GM18951 (cell line): ENCODE measurements around the gene SLCO2A1.

ENCODE experiments used
- POLR2A ChIP-seq: IDR thresholded peaks from 4 replicates; pipeline ENCODE4 v1.6.1; 2011; ENCODE audit warnings: mild to moderate bottlenecking; ENCODE audit not compliant: insufficient read length, insufficient read depth; ENCODE audit errors: extremely low read depth
- in situ Hi-C: fragments of 300-500 bp; cut with MboI; formaldehyde crosslinking; loops from one replicate; pipeline ENCODE4 v1.12.0; 2022; ENCODE audit warnings: low sequenced_read_pairs, mixed read lengths, inconsistent platforms; ENCODE audit not compliant: unreplicated experiment

SLCO2A1 gene

DNA sequence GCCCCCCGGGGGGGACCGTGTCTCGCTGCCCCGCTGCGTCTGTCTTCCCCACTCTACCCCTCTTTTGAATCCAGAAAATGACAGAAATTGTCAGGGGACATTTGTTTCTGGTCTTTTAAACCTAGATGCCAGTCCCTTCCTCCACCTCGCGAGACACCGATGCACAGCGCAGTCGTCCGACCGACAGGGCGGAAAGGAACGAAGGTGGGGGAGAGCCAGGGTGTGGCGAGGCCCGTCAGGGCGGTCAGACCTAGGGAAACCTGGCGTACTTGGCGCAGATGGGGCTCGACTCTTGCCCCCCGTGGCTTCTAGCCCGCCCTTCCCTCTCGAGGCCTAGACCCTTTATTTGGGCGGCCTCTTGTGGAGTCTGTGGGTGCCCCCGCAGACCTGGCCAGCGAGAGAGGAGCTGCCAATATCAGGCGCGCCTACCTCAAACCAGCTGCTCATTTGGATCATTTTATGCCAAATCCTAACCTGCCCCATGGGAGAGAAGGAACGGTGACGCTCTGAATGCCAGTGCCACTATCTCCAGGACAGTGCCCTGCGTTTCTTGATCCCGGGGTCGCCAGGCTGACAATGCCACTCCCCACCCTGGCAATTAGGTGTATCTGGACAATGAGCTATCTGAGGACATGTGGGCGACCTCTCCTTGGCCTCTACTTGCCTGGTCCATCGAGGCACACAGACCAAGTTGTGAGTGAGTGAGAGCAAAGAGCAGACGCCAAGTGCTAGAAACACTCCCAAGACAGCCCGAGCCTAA, 133.5 kb downstream of the SLCO2A1 start:
- in situ Hi-C loops = no loop called here

DNA sequence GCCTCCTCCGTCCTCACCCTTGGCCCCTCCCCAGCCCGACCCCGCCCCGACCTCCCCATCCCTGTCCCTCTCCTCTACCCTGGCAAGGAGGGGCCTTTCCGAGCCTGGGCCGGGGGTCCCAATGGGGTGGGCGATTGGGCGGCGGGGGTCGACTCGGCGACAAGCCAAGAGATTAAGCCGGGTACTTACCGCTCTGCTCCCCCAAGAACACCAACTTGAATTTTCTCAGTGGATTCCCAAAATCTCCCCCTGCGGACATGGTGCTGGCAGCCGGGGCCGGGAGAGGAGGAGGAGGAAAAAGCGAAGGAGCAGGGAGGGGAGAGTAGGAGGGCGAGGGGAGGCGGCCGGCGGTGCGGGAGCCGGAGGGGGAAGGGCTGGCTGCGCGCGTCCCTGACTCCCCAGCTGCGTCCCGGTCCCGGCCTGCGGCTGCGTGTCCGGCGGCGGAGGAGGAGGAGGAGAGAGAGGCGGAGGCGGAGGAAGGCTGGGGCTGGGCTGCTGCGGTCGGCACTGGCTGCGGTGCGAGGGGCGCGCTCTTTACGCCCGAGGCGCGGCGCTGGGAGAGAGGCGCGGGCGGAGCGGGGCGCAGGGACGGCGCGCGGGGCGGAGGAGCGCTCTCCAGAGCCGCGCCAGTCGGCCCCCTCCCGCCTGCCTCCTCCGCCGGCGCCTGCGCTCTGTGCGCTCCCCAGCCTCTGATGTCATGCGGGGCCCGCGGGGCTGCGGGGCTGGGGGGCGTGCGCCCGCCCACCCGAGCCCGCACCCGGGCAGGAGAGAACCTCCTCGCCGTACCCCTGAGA, 134.3 kb downstream of the SLCO2A1 start, which contains the start of gene RAB6B:
Gene RAB6B, minus strand, starts transcription at position 675 of the 794 bp plus-strand sequence. Its CDS starts 416 bp downstream, at position 259.
- in situ Hi-C loops = no loop called here
- no peak for TF ChIP-seq POLR2A

More for the DNA sequence above, 133.5 kb downstream of the SLCO2A1 start:
- TF ChIP-seq POLR2A = no peak

DNA sequence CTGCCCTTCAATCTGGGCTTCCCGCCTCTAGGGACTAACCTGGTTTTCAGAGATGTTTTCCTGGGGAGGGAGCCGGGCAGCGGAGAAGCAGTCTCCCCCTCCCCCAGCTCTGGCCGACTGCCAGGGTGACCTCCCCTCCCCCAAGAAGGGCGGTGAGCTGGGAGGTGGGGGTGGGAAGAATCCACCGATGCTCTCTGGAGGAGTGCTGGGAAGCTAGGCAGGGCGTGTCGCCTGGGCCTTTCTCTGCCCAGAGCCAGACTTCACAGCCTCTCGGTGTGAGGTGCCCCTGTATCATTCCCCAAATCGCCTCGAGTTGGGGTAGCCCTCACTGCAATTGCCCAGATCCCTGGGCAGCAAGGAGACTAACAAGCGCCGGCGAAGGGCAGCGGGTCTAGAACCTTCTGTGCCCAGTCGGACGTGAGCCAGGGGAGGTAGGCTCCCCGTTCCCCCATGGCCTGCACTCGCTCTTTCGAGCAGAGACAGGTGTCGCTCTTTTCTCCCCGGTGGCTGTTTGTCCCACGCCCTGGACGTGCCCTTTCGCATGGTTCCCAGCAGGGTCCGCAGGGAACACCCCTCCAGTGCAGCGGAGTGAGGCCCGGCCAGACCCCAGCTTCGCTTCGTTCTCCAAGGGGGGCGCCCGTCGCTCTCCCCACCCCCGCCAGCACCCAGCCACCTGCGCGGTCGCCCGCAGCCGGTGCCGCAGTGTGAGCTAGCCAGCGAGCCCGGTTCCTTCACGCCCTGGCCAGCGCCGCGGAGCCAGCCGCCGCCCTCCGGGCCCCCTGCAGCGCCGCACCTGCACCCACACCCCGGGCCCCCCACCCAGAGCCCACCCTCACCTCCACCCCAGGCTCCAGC, 135.1 kb downstream of the SLCO2A1 start:
- in situ Hi-C loops = no loop called here
- no peak for TF ChIP-seq POLR2A

DNA sequence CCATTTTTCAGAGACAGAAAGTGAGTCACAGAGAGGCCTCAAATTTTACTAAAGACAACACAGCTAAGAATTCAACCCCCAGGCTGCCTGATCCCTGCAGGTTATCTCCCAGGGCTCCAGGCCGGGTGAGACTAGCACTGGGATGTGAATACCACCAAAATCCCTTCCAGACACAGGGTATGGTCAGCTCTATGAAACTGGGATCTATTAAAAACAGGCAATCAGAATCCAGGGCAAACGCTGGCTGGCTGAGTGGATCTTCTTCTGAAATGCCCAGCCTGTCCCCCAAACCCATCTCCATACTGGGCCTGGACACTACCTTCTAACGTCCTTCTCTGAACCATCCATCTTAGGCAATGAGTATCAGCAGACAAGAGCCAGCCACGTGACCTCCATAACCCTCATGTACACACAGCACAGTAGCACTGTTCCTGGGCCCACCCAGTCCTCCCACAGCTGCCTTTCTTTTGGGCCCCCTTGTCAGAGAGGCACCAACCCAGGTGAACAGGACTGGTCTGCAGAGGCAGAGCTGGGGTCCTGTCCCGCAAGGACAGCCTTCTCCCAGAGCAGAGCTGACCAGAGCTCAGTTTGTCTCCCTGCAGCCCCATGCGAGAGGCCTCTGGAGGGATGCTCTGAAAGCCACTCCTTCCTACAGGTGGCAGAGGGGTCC, 135.9 kb downstream of the SLCO2A1 start:
- no peak for TF ChIP-seq POLR2A
- in situ Hi-C loops = no loop called here

DNA sequence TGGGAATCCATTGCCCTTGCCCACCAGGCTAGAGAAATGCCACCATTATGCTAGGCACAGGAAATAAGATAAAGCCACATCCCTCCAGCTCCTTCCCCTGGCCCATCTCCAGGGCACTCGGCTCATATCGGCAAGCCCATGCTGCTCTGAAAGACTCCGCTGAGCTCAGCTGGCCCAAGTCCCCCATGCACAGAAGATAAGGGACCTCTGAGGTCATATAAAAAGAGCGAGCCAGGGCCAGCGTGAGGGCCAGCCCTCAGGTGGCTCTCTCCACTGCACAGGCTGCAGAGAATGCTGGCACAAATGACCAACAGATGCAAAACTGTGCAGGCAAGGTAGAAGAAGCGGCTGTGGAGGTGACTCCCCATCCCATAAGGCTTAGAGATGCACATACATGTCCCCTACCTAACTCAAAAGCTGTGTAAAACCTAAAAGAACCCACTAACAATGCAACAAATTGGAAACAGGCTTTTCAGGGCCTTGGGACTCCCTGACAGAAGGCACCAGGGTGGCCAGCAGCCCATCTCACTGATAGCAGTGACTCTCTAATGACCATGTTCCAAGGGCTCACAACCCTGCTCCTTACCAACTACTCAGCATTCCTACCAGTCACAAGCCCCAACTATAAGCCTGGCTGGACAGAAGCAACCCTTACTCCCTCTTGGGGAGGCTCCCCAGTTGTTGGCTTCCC, 137.0 kb downstream of the SLCO2A1 start:
- in situ Hi-C loops = no loop called here
- TF ChIP-seq POLR2A = no peak

DNA sequence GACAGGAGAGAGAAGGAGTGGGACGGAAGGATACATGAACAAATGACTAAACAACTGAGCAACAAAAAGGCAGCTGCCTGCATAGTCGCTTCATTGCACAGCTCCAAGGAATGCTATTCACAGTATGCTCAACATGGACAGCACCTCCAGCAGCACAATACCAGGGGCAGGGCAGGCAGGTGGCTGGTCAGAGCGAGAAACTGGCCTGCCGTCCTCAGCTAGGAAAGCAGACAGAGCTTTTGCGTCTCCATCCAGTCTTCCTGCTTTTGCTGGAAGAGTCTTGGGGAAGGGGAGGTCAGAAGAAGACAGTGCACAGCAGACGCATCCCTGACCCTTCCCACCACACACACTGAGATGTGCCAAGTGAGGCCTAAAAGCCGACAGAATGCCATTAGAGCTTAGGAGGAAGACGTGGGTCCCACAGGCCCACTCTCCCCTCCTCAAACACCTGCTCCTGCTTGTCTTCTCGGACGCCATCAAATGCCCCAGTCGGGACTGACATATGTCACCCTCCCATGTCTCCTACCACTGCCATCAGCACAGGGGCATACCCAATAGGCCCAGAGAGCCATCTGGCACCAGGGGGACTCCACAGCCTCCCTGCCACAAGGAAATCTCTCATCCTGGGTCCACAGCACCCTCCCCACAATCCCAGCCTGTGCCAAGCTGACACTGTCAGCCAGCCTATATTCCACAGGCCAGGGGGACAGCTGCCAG, 137.9 kb downstream of the SLCO2A1 start:
- in situ Hi-C loops = no loop called here
- TF ChIP-seq POLR2A = no peak

DNA sequence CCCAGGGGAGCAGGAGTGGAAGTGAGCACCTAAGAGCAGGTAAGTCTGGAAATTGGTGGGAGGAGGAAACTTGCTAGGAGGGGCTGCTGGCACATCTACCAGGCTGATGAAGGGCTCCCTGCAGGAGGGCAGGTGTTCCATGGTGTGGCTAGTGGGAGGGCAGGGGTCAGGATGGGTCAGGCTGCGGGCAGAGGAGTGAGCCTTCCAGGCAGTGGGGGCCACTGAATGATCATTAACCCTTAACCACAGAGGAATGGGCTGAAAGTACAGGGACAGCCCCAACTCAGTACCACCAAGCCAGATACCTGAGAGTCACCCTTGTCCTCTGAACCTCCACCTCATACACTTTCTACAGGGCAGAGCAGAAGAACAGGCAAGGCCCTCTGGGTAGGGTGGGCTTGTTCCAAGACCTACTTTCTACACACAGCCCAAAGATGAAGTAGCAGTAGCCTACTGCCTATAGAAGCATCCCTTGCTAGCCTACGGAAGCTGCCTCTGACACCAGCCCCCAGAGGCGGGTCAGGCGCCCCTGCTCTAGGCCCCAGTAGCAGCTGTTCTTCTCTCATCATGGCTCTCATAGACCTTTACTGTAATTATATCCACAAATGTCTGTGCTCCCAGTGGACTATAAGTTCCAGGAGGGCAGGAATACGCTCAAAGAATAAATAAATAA, 138.6 kb downstream of the SLCO2A1 start:
- no peak for TF ChIP-seq POLR2A
- in situ Hi-C loops = no loop called here

DNA sequence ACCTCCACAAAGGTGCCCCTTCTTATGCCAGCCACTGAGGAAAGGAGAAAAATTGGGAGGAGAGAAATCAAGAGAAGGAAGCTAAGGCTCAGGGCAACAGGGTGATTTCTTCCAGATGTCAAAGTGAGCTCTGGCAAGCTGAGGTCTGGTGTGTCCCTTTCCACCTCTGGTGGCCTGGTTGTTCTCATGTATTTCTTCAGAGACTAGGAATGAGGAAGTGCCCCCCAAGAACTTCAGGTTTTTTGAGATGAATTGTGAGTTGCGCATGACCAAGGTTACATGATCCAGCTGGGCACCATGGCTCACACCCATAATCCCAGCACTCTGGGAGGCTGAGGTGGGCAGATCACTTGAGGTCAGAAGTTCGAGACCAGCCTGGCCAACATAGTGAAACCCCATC, 139.7 kb downstream of the SLCO2A1 start:
- TF ChIP-seq POLR2A = no peak
- in situ Hi-C loops = no loop called here

DNA sequence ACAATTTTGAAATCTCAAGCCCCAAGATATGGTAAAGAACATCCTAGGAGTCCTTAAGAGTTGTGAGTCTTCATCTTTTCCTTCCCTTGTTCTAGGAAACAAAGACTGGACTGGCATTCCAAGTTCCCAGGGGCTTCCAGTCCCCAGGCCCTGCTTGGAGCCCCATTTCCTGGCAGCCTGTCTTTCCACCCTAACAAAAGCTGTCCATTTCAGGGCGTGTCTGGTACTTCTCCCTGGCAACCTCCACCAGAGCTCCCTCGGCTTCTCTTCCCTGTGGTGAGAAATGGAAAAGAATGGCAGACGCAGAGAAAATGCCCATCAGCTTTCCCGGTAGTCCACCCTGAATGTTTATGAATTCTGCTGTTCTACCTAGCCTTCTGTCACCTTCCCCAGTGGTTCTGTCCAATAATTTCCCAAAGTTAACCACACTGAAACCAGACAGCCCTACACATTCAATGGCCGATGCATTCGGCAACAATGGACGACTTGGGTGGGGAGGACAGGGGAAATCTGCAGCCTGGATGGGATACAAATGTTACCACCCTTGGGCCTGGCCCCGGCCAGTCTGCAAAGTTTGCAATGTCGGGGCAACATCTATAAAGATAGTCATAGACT, 140.9 kb downstream of the SLCO2A1 start:
- in situ Hi-C loops = no loop called here
- no peak for TF ChIP-seq POLR2A

DNA sequence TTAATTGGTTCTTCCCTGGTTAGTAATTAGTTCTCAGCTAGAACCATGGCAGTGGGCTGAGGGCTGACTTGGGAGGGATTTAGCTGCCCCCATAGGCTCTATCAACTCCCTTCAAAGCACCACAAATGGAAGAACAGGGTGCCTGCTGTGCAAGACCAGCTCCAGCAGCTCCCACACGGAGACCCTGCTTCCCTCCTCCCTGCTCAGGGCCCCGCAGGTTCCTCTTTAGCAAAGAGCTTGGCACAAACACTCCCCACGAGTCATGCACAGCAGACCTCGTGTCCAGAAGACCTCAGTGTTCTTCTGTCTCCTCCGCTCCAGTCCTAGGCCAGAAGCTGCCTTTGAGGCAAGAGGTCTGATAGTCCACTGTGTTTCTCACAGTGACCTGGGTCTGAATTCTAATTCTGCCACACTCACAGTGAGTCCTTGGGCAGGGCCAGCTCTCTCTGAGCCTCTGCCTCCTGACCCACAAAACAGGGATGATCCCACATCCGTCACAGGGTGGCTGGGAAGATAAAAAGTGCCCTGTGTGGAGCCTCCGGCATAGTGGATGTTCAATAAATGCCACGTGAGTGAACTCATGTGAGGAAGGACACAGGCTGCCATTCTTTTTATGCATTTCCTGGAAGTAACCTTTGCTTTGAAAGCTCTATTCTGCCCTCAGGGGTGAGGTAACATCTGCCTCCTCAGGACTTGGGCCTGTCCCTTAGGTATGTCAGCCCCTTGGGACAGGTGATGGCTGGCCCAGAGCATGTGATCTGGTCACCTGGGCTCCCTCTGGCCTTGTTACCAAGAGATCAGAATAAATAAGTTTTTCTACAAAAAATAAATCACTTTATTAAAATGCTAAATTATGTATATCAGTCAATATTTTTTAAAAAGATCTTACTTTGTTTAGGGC, 141.7 kb downstream of the SLCO2A1 start:
- no peak for TF ChIP-seq POLR2A
- in situ Hi-C loops = no loop called here
